ENCODE data around the gene ACAA2.
"Not testable (repeated sequence)": the region's sequence is repeated elsewhere in the genome, so short reads cannot be mapped to it uniquely, and the experiment has no call there.

ACAA2 gene

GRCh38 chr18:49812286-49813068 is 856 bp downstream of the ACAA2 start:
- peak; percentile 1 for DNase-seq (ENCODE audit: low read depth)

- DNase-seq (ENCODE audit: low read depth) = no peak
Measured at GRCh38 chr18:49811151-49811938, 2.0 kb downstream of the ACAA2 start.

- DNase-seq (ENCODE audit: low read depth) = not testable (repeated sequence)
Measured at GRCh38 chr18:49808553-49809191, 4.7 kb downstream of the ACAA2 start.

GRCh38 chr18:49804096-49804495 is 9.2 kb downstream of the ACAA2 start:
- no peak for DNase-seq (ENCODE audit: low read depth)

- DNase-seq (ENCODE audit: low read depth) = no peak
Measured at GRCh38 chr18:49802623-49803022, 10.7 kb downstream of the ACAA2 start.

- DNase-seq (ENCODE audit: low read depth) = not testable (repeated sequence)
Measured at GRCh38 chr18:49800491-49800890, 12.8 kb downstream of the ACAA2 start.

GRCh38 chr18:49799806-49800205 is 13.5 kb downstream of the ACAA2 start:
- not testable (repeated sequence) for DNase-seq (ENCODE audit: low read depth)

GRCh38 chr18:49798001-49798400 is 15.3 kb downstream of the ACAA2 start:
- DNase-seq (ENCODE audit: low read depth) = no peak

GRCh38 chr18:49795612-49796552 is 17.5 kb downstream of the ACAA2 start:
- no peak for DNase-seq (ENCODE audit: low read depth)

GRCh38 chr18:49794743-49795142 is 18.6 kb downstream of the ACAA2 start:
- DNase-seq (ENCODE audit: low read depth) = no peak

- DNase-seq (ENCODE audit: low read depth) = not testable (repeated sequence)
Measured at GRCh38 chr18:49789560-49790134, 23.7 kb downstream of the ACAA2 start.

- no peak for DNase-seq (ENCODE audit: low read depth)
Measured at GRCh38 chr18:49788327-49788898, 24.9 kb downstream of the ACAA2 start.

GRCh38 chr18:49786019-49786720 is 27.2 kb downstream of the ACAA2 start:
- DNase-seq (ENCODE audit: low read depth) = no peak

GRCh38 chr18:49784427-49785185 is 28.7 kb downstream of the ACAA2 start:
- no peak for DNase-seq (ENCODE audit: low read depth)

GRCh38 chr18:49783631-49784030 is 29.7 kb downstream of the ACAA2 start:
- not testable (repeated sequence) for DNase-seq (ENCODE audit: low read depth)

GRCh38 chr18:49778826-49779465 is 34.4 kb downstream of the ACAA2 start:
- no peak for DNase-seq (ENCODE audit: low read depth)

GRCh38 chr18:49769047-49769728 is 44.1 kb downstream of the ACAA2 start:
- no peak for DNase-seq (ENCODE audit: low read depth)

GRCh38 chr18:49768051-49768391 is 45.3 kb downstream of the ACAA2 start:
- no peak for DNase-seq (ENCODE audit: low read depth)
